GM18907 (cell line): ENCODE data around the gene C10orf105.

Source experiments
- ATAC-seq: cut with Tn5 transposase; IDR thresholded peaks from one replicate; pipeline ENCODE4 v1.9.1; 2021; ENCODE audit warnings: mild to moderate bottlenecking, moderate library complexity; ENCODE audit not compliant: unreplicated experiment

C10orf105 gene

DNA sequence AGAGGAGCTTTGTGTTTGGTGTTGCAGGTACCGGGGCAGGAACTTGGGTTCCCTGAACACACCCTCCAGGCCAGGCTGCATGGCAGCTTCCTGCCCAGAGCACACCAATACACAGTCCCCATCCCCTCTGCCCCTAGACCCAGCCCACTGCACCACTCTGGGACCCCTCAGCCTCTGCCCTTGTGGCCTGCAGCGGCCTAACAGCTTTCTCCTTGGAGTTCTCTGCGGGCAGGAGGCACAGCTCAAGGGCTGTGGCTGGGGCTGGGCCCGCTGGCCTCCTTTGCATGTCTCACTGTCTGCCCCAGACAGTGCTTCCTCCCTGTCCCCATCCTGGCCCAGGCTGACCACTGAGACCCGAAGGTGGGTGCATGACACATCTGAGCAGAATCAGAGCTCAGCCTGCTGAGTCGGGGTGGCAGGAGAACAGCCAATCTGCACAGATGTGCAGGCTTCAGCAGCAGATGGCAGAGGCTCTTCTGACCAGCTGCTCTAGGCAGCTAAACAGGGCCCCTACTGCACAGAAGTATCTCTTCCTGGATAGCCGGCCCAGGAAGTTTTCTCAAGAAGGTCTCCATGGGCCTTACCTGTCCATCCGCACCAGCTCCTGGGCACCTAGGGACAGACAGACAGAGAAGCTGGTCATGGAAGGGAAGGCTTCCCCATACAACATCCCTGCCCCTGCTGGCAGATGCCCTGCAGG is 33.0 kb upstream of the C10orf105 start:
- no peak for ATAC-seq

DNA sequence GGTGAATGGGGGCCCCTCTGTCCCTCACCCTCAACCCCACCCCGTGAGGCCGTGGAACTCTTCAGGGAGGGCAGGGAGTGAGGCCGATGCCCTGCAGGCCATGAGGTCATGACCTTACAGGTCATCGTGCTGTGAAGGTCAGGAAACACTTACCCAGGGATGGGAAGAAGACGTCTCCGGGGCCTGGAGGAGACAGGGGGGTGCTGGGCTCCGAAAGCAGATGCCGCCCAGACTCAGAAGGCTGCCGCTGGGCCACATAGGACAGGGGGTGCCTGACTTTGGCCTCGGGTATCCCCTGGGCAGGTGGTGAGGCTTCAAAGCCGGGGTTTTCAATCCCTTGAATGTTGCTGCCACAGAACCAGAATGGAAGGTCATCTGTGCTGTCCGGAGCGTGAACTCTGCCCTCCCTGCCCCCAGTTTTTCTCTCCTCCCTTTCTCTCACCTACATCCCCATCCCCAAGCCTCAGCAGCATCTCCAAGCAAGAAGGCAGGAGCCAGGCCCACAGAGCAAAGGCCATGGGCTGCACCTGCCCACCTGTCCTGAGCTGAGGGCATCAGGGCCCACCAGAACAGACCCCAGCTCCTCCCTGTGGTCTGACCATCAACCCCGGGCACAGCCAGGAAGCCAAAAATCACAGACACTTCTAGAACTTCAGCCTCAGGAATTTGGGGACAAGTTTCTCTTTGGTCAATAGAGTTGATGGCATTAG is 32.1 kb upstream of the C10orf105 start:
- ATAC-seq = no peak

DNA sequence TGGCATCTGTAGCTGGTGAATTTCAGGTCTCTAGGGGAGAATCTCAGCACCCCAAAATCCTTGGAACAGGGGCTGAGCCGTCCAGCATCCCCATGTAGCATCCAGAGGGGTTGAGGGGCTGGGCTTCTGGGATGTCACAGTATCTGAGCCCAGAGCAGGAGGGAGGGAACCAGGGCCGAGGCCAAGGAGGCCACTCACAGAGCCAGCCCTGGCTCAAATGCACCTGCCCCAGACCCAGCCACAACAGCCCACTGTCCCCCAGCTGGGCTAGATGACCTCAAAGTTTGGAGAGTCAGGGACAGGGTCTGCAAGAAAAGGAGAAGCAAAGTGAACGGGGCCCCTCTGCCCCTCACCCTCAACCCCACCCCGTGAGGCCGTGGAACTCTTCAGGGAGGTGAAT is 31.4 kb upstream of the C10orf105 start:
- no peak for ATAC-seq

DNA sequence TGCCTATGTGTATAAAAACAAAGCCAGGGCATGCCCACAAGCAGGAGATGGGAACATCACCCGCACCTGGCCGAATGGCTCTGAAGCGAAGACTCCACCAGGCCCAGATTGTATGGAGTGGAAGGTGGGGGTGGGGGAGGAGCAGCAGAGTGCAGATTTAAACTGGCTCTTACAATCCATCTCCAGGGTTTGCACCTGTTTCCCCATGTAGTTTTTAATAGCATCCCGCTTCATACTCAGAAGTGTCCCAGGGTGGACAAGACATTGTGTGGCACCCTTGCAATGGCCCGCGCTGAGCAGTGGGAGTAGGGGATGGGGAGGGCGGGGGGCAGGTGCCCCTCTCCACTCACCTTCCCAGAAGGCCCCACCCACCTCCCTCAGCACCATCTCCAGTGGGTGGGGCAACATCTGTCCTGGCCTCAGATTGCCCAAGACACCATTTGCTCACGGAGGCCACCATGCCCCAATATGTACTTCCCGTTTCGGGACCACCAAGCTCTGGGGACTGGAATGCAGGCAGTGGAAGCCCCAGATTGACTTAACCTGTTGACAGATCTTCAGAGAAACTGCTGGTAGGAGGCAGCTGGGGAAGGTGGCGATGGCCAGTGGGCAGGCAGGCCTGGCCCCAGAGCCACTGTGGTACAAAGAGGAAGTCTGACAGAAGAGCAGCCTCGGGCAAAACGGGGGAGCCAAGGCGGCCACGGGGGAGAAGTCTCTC is 30.7 kb upstream of the C10orf105 start:
- ATAC-seq = no peak

DNA sequence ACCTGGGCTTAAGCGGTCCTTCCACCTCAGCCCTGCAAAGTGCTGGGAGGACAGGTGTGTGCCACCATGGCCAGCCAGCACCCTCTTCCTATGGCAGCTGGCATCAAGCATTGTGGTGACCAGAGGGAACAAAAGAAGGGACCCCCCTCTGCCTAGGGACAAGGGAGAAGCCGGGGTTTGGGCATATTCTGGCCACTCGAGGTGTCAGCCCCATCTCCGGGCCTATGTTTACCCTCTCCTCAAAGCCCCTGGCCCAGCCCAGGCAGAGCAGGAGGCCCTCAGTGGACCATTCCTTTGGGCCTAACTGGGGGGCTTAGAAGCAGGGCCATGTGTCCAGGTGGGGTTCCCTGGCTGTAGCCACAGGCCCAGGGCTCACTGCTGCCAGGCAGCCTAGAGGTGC is 29.8 kb upstream of the C10orf105 start:
- no peak for ATAC-seq

DNA sequence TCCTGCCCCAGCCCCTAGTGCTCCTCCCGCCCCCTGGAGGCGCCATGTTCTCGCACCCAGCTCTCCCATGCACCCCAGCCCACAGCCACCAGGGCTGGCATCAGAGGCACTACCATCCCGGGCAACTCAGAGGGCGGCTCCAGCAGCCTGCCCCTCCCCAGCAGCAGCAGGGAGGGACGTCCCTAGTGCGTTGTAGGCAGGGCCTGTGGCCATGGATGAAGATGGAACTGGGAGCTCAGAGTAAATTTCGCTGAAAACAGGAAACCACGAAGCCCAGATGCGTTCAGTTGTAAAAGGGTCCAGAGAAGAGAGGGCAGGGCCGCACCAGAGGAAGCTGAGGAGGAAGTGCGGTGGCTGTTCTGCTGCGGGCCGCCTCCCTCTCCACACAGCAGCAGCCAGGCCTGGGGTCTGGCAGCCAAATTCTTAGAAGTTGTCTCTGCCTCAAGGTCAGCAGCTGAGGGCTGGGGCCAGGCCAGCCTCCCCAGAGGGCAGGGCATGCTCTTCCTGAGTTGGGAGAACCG is 29.2 kb upstream of the C10orf105 start:
- ATAC-seq = peak; percentile 59

DNA sequence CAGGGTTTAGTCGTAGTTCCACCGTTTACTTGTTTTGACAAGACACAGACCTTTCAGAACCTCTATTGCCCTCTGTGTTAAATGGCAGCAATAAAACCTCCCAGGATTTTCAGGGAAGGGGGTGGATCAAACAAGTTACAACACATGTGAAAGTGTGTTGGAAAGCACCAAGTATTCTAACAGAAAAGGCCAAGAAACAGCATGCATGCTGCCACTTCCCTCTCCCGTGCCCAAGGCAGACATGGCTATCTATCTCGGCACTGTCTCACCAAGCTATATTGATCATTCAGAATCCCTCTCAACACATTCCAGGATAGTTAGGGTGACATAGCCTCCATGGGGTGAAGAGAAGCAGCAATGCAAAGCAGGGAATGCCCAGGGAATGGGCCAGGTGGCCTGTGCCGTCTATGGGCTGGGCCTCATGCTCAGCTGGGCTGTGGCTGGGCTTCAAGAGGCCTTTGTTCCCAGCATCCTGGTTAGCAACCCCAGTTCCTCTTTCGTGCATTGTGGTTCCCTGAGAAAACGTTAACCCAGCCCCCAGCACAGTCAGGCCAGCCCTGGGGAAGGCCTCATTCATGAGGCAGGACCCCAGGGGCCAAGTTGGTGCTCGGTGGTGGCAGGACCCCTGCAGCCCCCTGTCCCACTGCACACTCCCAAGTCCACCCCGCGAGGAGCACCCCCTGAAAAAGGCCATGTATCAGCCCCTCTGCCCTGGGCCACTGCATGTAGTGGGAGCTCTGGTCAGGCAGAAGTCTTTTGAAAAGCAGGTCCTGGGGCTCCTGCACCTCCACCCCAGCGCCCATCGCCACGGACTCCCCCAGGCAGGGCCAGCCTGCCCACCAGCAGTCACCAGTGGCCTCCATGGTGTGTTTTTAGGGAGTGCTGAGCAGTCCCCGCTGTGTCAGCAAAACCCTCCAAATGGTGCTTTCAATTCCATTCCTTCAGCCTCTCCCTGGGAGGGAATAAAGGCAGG is 28.3 kb upstream of the C10orf105 start:
- ATAC-seq = no peak

DNA sequence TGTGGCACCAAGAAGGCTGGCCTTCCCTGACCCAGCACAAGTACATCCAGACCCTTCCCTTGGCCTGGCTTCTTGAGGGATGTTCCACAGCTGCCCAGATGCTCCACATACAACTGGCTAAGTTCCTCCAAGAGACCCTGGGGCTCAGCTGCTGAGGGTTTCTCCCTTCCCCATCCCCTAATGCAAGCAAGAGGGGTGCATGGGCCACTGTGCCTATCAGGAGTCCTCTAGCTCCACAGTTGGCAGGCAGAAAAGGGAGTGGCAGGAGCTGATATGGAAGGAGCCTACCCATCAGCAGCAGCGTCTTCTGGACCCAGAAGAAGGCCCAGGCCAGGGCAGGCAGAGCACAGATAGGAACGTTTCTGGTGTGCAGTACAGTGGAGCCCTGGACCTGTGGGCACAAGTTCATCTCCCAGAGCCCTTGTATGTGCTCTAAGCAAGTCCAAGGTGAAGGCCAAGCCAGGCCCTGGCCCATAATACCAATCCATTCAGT is 27.5 kb upstream of the C10orf105 start:
- no peak for ATAC-seq

DNA sequence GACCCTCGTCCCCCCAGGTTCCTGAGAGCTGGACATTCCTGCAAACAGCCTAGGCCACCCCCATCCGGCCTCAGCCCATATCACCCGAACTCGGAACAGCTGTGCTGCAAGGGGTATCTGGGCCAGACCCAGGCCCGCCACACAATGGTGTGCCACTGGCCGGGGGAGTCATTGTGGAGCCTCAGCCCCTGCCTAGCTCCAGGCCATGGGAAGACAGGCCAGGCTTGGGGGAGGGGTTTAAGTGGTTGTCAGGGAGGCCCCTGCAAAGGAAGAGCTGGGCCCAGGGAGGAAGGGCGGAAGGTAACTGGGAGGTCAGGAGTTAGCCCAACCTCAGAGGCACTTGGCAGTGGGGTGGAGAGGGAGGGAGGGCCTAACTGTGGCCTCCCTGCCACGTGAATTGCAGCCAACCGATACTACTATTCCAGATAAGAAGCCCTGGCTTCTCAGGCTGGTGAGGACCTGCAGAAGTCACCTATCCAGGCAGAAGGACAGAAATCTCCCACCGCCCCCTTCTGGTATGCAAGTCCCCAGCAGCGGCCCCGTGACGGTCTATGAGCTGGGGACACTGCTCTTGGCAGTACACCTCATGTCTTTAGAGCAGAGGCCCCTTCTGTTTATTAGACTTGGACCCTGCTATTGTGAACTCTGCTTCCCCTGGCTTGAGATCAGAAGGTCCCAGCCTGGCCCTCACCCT is 26.9 kb upstream of the C10orf105 start:
- ATAC-seq = no peak

DNA sequence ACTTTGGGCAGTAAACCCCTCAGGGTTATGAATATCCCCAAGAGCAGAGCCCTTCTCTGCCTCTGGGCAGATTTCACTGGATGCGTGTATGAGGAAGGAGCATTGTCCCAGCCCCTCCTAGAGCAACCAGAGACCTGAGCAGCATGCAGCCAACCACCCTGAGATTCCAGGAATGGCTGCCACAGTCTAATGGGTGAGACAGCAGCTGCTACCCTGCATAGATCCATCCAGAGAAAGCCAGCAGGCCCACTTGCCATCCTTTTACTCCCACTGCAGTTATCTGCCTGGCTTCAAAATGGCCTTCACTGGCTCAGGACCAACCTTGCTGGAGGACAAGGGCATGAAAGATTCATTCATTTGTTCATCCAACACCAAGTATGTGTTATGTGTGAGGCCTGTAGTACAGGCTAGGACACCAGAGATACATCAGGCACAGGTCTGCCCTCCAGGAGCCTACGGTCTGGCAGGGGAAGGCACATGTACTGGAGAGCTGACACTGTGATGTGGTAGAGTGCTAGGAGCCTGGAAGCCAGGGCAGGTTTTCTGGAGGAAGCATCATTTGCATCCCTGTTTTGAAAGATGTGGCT is 26.2 kb upstream of the C10orf105 start:
- no peak for ATAC-seq

DNA sequence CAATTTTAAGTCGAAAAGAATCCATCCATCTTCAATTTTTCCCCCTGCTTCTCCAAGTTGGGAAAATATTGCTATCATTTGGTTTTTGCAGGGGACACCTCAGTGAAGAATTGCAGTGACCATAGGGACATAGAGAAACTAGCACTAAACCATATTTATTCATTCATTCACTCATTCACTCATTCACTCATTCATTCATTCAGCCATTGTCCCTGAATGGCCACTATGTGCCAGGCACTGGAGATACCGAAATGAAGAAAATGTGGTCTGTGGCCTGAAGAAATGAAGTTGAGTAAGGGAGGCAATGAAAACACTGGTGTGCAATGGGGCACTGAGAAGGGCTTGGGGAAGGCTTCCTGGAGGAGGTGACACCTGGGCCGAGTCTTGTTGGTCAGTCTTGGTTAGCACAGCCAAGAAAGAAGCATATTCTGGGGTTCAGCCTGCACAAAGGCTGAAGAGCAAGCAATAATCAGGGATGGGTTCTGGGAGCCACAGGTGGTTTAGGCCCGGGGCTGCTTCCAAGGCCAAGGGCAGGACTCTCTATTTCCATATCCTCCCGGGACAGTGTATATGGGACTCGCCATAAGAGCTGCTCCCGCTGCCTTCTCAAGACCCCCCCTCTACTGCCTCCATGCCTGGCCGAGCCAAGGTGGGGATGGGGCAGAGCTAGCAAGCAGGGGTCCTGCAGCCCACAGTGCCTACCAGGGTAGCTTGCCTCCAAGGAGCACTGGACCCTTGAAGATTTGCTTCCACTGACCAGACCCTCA is 25.5 kb upstream of the C10orf105 start:
- no peak for ATAC-seq

DNA sequence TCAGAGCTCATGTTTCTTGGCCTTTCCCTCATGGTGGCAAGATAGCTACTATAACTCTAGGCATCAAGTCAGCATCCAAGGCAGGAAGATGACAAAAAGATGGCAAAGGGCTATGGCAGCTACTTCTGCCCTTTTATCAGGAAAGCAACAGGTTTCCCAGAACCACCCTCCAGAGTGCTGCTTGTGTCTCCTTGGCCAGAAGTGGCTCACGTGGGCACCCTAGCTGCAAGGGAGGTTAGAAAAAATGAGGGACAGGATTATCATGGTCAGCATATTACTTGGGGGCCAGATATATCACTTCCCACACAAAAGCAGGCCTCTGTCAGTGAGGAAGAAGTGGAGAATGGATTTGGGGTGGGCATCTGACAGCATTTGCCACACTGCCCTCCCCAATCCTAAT is 24.3 kb upstream of the C10orf105 start:
- ATAC-seq = no peak

DNA sequence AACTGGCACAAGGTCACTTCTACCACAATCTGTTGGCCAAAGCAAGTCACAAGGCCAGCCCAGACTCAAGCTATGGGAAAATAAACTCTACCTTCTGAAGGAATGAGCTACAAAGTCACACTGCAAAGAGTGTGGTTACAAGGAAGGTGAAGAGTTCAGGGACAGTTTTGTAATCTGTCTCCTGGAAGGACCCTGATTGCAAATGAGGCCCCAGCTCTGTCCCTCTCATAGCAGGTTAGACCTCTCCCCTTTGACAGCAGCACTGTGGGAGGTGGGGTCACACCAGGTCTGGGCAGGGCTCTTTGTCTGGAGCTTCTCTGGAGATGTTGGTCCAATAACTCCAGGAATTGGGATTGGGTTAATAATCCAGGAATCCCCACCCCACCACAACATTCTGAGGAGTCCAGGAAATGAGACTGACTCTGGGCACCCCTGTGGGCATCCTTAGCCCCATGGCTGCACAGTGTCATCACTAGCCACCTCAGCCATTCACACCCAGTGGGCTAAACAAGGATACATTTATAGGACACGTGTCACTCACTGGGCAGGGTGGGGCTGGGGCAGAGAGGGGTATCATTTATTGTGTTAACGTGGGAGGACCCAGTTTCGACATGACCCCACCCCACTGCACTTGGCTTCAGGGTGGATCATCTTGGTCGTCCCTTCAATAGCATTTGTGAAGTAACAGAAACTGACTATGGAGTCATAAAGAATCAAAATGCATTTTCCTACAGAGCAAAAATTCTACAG is 23.7 kb upstream of the C10orf105 start:
- no peak for ATAC-seq

DNA sequence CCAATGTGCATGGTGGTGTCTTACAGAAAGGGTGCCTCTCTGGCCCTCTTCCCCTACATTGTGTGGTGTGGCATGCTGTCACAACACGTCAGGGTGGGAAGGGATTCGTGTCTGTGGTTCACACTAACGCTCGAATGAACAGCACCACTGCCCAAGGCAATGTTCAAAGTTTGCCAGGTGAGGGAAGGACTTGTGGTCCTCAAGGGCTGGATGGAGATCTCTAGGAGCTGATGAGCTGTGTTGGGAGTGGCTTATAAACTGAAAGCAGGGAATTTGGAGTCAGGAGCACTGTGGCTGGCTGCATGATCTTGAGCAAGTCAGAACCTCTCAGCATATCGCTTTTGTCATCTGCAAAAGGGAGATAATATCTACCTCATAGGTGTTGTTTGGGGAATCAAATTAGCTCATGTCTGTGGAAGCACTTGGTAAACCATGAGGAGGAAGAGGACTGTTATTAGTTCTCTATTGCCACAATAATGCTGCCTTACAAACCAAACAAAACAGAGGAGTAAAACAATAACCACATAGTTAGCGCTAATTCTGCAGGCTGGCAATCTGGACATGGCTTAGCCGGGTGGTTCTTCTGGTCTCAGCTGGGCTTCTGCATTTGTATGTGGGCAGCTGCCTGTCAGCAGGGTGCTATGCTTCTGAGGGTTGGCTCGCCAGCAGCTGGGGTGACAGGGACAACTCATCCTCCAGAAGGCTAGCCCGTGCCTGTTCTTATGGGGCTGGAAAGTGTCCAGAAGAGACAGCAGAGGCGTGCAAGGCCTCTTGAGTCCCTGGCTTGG is 22.9 kb upstream of the C10orf105 start:
- ATAC-seq = no peak

DNA sequence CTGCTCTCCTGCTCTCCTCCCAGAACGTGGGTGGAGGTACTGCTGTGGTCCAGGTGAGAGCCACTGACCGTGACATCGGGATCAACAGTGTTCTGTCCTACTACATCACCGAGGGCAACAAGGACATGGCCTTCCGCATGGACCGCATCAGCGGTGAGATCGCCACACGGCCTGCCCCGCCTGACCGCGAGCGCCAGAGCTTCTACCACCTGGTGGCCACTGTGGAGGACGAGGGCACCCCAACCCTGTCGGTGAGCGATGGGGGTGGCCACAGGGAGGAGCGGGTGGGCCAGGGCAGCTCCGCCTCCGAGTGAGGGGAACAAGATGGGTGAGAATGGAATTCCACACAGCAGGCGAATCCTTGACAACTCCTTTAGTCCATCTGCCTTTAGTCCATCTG is 22.1 kb upstream of the C10orf105 start:
- ATAC-seq = no peak

DNA sequence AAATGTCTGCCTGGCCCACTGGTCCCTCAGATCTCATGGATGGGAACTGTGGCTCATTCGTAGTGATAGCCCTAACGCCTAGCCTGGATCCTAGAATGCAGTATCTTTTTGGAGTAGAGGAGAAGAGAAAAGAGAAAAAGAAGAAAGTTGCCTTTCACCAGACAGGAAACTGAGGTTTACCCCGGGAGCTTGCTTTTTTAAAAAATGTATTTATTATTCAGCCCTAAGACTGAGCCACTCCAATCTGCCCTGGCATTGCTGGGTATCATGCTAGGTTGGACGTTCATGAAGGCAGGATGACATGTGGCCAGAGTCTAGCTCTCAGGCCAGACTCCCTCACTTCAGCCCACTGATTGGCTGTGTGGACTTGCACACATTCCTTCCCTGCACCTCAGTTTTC is 21.5 kb upstream of the C10orf105 start:
- no peak for ATAC-seq

DNA sequence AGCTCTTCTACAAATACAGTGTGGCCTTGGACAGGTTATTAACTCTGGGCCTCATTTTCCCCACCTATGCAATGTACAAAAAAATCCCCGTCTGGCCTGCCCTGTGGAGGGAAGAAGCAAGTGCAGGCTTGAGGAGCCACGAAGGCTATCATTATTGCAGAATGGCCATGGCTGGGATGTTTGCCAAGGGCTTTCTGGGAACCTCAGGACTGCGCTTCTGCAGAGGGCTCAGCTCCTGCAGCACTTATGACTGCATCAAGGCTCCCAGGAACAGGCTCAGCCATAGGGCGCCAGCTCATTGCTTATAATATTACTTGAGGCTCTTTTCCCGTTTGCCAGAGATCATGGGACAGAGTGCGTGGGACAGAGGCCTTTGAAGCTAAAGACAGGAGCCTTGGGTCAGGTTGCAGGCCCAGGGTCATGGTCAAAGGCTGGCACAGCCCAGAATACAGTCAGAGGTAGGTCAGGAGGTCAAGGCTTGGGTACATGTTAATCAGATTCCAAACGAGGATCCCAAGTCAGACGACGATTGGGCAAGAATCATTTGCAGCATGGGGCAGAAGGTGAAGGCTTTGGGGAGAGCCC is 20.6 kb upstream of the C10orf105 start:
- no peak for ATAC-seq
